Activated naive CD8-positive, alpha-beta T cell treated with anti-CD3 and anti-CD28 coated beads for 36 hours (primary cell): ENCODE measurements around the gene SOX13. TPM values are rescaled to one million over a fixed set of nuclear protein-coding genes. Genes with fewer than 3 reads are reported as not detected.

Source experiments
- DNase-seq: peaks from one replicate; pipeline ENCODE4 v3.0.0; 2021
- H3K27ac Mint-ChIP-seq: one replicate; pipeline ENCODE4 v1.8.0; 2022; ENCODE audit warnings: mild to moderate bottlenecking, moderate library complexity, mixed read lengths
- H3K27me3 Mint-ChIP-seq: one replicate; pipeline ENCODE4 v1.8.0; 2022; ENCODE audit warnings: mild to moderate bottlenecking, mixed read lengths
- H3K36me3 Mint-ChIP-seq: one replicate; pipeline ENCODE4 v1.8.0; 2021; ENCODE audit warnings: mild to moderate bottlenecking, mixed read lengths
- H3K4me1 Mint-ChIP-seq: one replicate; pipeline ENCODE4 v1.8.0; 2021; ENCODE audit warnings: mixed read lengths
- H3K4me3 Mint-ChIP-seq: one replicate; pipeline ENCODE4 v1.8.0; 2022; ENCODE audit warnings: mild to moderate bottlenecking, moderate library complexity, mixed read lengths
- H3K9me3 Mint-ChIP-seq: one replicate; pipeline ENCODE4 v1.8.0; 2022; ENCODE audit warnings: mixed read lengths
- total RNA-seq, 2 experiments: library from RNA; stranded (reverse); gene quantifications; one replicate each; pipeline ENCODE4 v1.2.3, GENCODE V29; 2021

SOX13 gene
- total RNA-seq, 2 experiments from 2014 or later, result not detected

GRCh38 chr1:204075890-204076846 lies 3.3 kb downstream of the SOX13 start:
- H3K27me3 Mint-ChIP-seq, result peaks cover 77% of the 10 kb centered on the region
- DNase-seq, result no peak

GRCh38 chr1:204076891-204077290 lies 4.0 kb downstream of the SOX13 start:
- Mint-ChIP-seq H3K27ac (no peak overlapping the region), H3K9me3 (no peaks in the 10 kb centered on the region), H3K4me3 (no peak overlapping the region), H3K4me1 (peaks cover 9% of the 10 kb centered on the region), H3K27me3 (peaks cover 71% of the 10 kb centered on the region), H3K36me3 (no peaks in the 10 kb centered on the region)
- no peak for DNase-seq

More at GRCh38 chr1:204075890-204076846, 3.3 kb downstream of the SOX13 start:
- no peaks in the 10 kb centered on the region for H3K9me3 Mint-ChIP-seq
- no peak overlapping the region for H3K4me3 Mint-ChIP-seq
- no peak overlapping the region for H3K27ac Mint-ChIP-seq
- H3K36me3 Mint-ChIP-seq, result no peaks in the 10 kb centered on the region
- peaks cover 9% of the 10 kb centered on the region for H3K4me1 Mint-ChIP-seq

- DNase-seq, result no peak
- Mint-ChIP-seq H3K27me3 (peaks cover 59% of the 10 kb centered on the region), H3K27ac (no peak overlapping the region), H3K36me3 (no peaks in the 10 kb centered on the region), H3K9me3 (no peaks in the 10 kb centered on the region), H3K4me3 (no peak overlapping the region), H3K4me1 (peaks cover 7% of the 10 kb centered on the region)
These were observed 5.2 kb downstream of the SOX13 start for GRCh38 chr1:204077979-204078696.

- peaks cover 5% of the 10 kb centered on the region for H3K4me1 Mint-ChIP-seq
- H3K9me3 Mint-ChIP-seq, result no peaks in the 10 kb centered on the region
- DNase-seq, result no peak
- no peaks in the 10 kb centered on the region for H3K36me3 Mint-ChIP-seq
- no peak overlapping the region for H3K27ac Mint-ChIP-seq
- H3K27me3 Mint-ChIP-seq, result peaks cover 47% of the 10 kb centered on the region
- H3K4me3 Mint-ChIP-seq, result no peak overlapping the region
These were observed 6.7 kb downstream of the SOX13 start for GRCh38 chr1:204079608-204079999.

GRCh38 chr1:204080163-204080903 lies 7.4 kb downstream of the SOX13 start:
- H3K4me3 Mint-ChIP-seq, result no peak overlapping the region
- H3K27me3 Mint-ChIP-seq, result peaks cover 40% of the 10 kb centered on the region
- H3K4me1 Mint-ChIP-seq, result peaks cover under 1% of the 10 kb centered on the region
- no peaks in the 10 kb centered on the region for H3K36me3 Mint-ChIP-seq
- no peaks in the 10 kb centered on the region for H3K9me3 Mint-ChIP-seq
- no peak overlapping the region for H3K27ac Mint-ChIP-seq
- no peak for DNase-seq

GRCh38 chr1:204081164-204081790 lies 8.4 kb downstream of the SOX13 start:
- DNase-seq, result no peak
- peaks cover 30% of the 10 kb centered on the region for H3K27me3 Mint-ChIP-seq
- H3K4me3 Mint-ChIP-seq, result no peak overlapping the region
- no peaks in the 10 kb centered on the region for H3K4me1 Mint-ChIP-seq
- H3K36me3 Mint-ChIP-seq, result no peaks in the 10 kb centered on the region
- H3K27ac Mint-ChIP-seq, result no peak overlapping the region
- H3K9me3 Mint-ChIP-seq, result no peaks in the 10 kb centered on the region

GRCh38 chr1:204081791-204082513 lies 9.0 kb downstream of the SOX13 start:
- Mint-ChIP-seq H3K27me3 (peaks cover 25% of the 10 kb centered on the region), H3K9me3 (no peaks in the 10 kb centered on the region)

GRCh38 chr1:204083491-204083890 lies 10.6 kb downstream of the SOX13 start:
- Mint-ChIP-seq H3K9me3 (no peaks in the 10 kb centered on the region), H3K4me1 (no peaks in the 10 kb centered on the region), H3K4me3 (no peak overlapping the region), H3K27me3 (peaks cover 9% of the 10 kb centered on the region), H3K36me3 (no peaks in the 10 kb centered on the region), H3K27ac (no peak overlapping the region)
- DNase-seq, result no peak

More at GRCh38 chr1:204081791-204082513, 9.0 kb downstream of the SOX13 start:
- DNase-seq, result no peak
- Mint-ChIP-seq H3K4me3 (no peak overlapping the region), H3K27ac (no peak overlapping the region), H3K36me3 (no peaks in the 10 kb centered on the region), H3K4me1 (no peaks in the 10 kb centered on the region)

GRCh38 chr1:204084247-204084772 lies 11.4 kb downstream of the SOX13 start:
- Mint-ChIP-seq H3K27ac (no peak overlapping the region), H3K4me1 (no peaks in the 10 kb centered on the region), H3K36me3 (no peaks in the 10 kb centered on the region), H3K4me3 (no peak overlapping the region), H3K27me3 (peaks cover 4% of the 10 kb centered on the region), H3K9me3 (no peaks in the 10 kb centered on the region)
- DNase-seq, result no peak

- no peaks in the 10 kb centered on the region for H3K9me3 Mint-ChIP-seq
- H3K27ac Mint-ChIP-seq, result no peak overlapping the region
- H3K4me3 Mint-ChIP-seq, result no peak overlapping the region
- H3K4me1 Mint-ChIP-seq, result no peaks in the 10 kb centered on the region
- no peaks in the 10 kb centered on the region for H3K36me3 Mint-ChIP-seq
- DNase-seq, result no peak
- no peaks in the 10 kb centered on the region for H3K27me3 Mint-ChIP-seq
These were observed 13.0 kb downstream of the SOX13 start for GRCh38 chr1:204085876-204086275.

- no peak overlapping the region for H3K4me3 Mint-ChIP-seq
- H3K4me1 Mint-ChIP-seq, result no peaks in the 10 kb centered on the region
- no peaks in the 10 kb centered on the region for H3K27me3 Mint-ChIP-seq
- no peak overlapping the region for H3K27ac Mint-ChIP-seq
- no peaks in the 10 kb centered on the region for H3K36me3 Mint-ChIP-seq
- DNase-seq, result no peak
- H3K9me3 Mint-ChIP-seq, result no peaks in the 10 kb centered on the region
These were observed 14.4 kb downstream of the SOX13 start for GRCh38 chr1:204087181-204087892.

- Mint-ChIP-seq H3K4me1 (no peaks in the 10 kb centered on the region), H3K27me3 (no peaks in the 10 kb centered on the region), H3K27ac (no peak overlapping the region), H3K36me3 (no peaks in the 10 kb centered on the region), H3K4me3 (no peak overlapping the region), H3K9me3 (no peaks in the 10 kb centered on the region)
- no peak for DNase-seq
These were observed 15.1 kb downstream of the SOX13 start for GRCh38 chr1:204087893-204088528.

- no peaks in the 10 kb centered on the region for H3K9me3 Mint-ChIP-seq
These were observed 15.7 kb downstream of the SOX13 start for GRCh38 chr1:204088596-204088995.

More at GRCh38 chr1:204088596-204088995, 15.7 kb downstream of the SOX13 start:
- Mint-ChIP-seq H3K4me3 (no peak overlapping the region), H3K27me3 (no peaks in the 10 kb centered on the region), H3K4me1 (no peaks in the 10 kb centered on the region), H3K36me3 (no peaks in the 10 kb centered on the region), H3K27ac (no peak overlapping the region)
- DNase-seq, result no peak
